ENCODE measurements around the gene KCNQ4.

The KCNQ4 gene

GRCh38 chr1:40786171-40786994 lies 2.8 kb downstream of the KCNQ4 start:
- no peaks in the 10 kb centered on the region for H3K79me2 ChIP-seq (ENCODE audit: control insufficient read depth, low read length)
- no peaks in the 10 kb centered on the region for H3K36me3 ChIP-seq (ENCODE audit: control insufficient read depth, low read length)
- no peaks in the 10 kb centered on the region for H3K9me3 ChIP-seq (ENCODE audit: control insufficient read depth, insufficient read depth, low read length)
- TF ChIP-seq, protein P1, sequence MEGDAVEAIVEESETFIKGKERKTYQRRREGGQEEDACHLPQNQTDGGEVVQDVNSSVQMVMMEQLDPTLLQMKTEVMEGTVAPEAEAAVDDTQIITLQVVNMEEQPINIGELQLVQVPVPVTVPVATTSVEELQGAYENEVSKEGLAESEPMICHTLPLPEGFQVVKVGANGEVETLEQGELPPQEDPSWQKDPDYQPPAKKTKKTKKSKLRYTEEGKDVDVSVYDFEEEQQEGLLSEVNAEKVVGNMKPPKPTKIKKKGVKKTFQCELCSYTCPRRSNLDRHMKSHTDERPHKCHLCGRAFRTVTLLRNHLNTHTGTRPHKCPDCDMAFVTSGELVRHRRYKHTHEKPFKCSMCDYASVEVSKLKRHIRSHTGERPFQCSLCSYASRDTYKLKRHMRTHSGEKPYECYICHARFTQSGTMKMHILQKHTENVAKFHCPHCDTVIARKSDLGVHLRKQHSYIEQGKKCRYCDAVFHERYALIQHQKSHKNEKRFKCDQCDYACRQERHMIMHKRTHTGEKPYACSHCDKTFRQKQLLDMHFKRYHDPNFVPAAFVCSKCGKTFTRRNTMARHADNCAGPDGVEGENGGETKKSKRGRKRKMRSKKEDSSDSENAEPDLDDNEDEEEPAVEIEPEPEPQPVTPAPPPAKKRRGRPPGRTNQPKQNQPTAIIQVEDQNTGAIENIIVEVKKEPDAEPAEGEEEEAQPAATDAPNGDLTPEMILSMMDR (IDR thresholded peaks at IDR 0.05; ENCODE audit: low read depth, low read length, poor library complexity, severe bottlenecking): no peak
- no peak for TF ChIP-seq EZH2phosphoT487 (IDR thresholded peaks at IDR 0.05; ENCODE audit: borderline replicate concordance, low read length)
- H4K20me1 ChIP-seq (ENCODE audit: control insufficient read depth, insufficient read depth, low read depth, low read length): no peaks in the 10 kb centered on the region
- no peaks in the 10 kb centered on the region for H3F3A ChIP-seq (ENCODE audit: control insufficient read depth, insufficient read depth)
- peaks cover 32% of the 10 kb centered on the region for H3K27me3 ChIP-seq (ENCODE audit: control insufficient read depth, low read length)
- H3K4me2 ChIP-seq (ENCODE audit: low read length): no peak overlapping the region
- H3K4me1 ChIP-seq (ENCODE audit: control insufficient read depth, low read length): no peaks in the 10 kb centered on the region
- no peak overlapping the region for H3K4me3 ChIP-seq (ENCODE audit: low read length)
- H3K27ac ChIP-seq (ENCODE audit: low read depth, low read length): no peak overlapping the region
- no peaks in the 10 kb centered on the region for H3K9me2 ChIP-seq (replicated peaks; ENCODE audit: control insufficient read depth, low read length)

DNA sequence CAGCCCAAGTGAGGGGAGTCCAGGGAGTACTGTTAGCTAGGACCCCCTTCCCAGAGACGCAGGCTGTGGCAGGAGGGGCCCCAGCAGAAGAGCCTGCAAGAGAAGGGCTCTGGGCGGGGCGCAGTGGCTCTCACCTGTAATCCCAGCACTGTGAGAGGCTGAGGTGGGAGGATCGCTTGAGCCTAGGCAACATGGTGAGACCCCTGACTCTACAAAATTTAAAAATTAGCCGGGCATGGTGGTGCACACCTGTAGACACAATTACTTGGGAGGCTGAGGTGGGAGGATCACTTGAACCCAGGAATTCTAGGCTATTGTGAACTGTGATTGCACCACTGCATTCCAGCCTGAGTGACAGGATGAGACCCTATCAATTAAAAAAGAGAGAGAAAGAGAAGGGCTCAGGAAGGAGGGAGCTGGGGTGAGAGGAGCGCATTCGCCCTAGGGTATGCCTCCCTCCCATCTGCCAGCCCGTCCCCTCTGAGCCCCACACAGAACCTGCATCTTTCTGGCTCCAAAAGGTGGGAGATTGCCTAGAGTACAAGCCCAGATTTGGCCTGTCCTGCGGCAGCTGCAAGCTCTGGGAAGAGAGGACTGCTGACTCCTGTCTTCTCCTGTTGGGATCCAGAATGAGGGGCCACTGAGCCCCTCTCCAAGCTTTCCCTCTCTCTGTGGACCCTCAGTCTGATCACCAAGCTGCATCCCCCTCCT lies 3.6 kb downstream of the KCNQ4 start:
- Histone ChIP-seq H4K20me1 (ENCODE audit: control insufficient read depth, insufficient read depth, low read depth, low read length) (no peaks in the 10 kb centered on the region), H3K79me2 (ENCODE audit: control insufficient read depth, low read length) (no peaks in the 10 kb centered on the region), H3K4me3 (ENCODE audit: low read length) (no peak overlapping the region), H3K27ac (ENCODE audit: low read depth, low read length) (no peak overlapping the region), H3K4me1 (ENCODE audit: control insufficient read depth, low read length) (no peaks in the 10 kb centered on the region), H3K4me2 (ENCODE audit: low read length) (no peak overlapping the region), H3K27me3 (ENCODE audit: control insufficient read depth, low read length) (peaks cover 29% of the 10 kb centered on the region), H3K36me3 (ENCODE audit: control insufficient read depth, low read length) (no peaks in the 10 kb centered on the region), H3K9me3 (ENCODE audit: control insufficient read depth, insufficient read depth, low read length) (no peaks in the 10 kb centered on the region), H3K9me2 (replicated peaks; ENCODE audit: control insufficient read depth, low read length) (no peaks in the 10 kb centered on the region), H3F3A (ENCODE audit: control insufficient read depth, insufficient read depth) (no peaks in the 10 kb centered on the region)
- TF ChIP-seq EZH2phosphoT487 (IDR thresholded peaks at IDR 0.05; ENCODE audit: borderline replicate concordance, low read length): no peak
- TF ChIP-seq, protein P1 (IDR thresholded peaks at IDR 0.05; ENCODE audit: low read depth, low read length, poor library complexity, severe bottlenecking): no peak

GRCh38 chr1:40787737-40788560 lies 4.4 kb downstream of the KCNQ4 start:
- Histone ChIP-seq H3K27me3 (ENCODE audit: control insufficient read depth, low read length) (peaks cover 23% of the 10 kb centered on the region), H3K4me1 (ENCODE audit: control insufficient read depth, low read length) (no peaks in the 10 kb centered on the region), H4K20me1 (ENCODE audit: control insufficient read depth, insufficient read depth, low read depth, low read length) (no peaks in the 10 kb centered on the region), H3K4me2 (ENCODE audit: low read length) (no peak overlapping the region), H3K36me3 (ENCODE audit: control insufficient read depth, low read length) (no peaks in the 10 kb centered on the region), H3K4me3 (ENCODE audit: low read length) (no peak overlapping the region), H3F3A (ENCODE audit: control insufficient read depth, insufficient read depth) (no peaks in the 10 kb centered on the region), H3K79me2 (ENCODE audit: control insufficient read depth, low read length) (no peaks in the 10 kb centered on the region), H3K9me3 (ENCODE audit: control insufficient read depth, insufficient read depth, low read length) (no peaks in the 10 kb centered on the region), H3K27ac (ENCODE audit: low read depth, low read length) (no peak overlapping the region), H3K9me2 (replicated peaks; ENCODE audit: control insufficient read depth, low read length) (no peaks in the 10 kb centered on the region)
- no peak for TF ChIP-seq EZH2phosphoT487 (IDR thresholded peaks at IDR 0.05; ENCODE audit: borderline replicate concordance, low read length)
- TF ChIP-seq, protein P1 (IDR thresholded peaks at IDR 0.05; ENCODE audit: low read depth, low read length, poor library complexity, severe bottlenecking): no peak

All from DOHH2 (cell line).